Keratinocyte (primary cell): ENCODE measurements around the gene FANCL. TPM values are rescaled to one million over a fixed set of nuclear protein-coding genes. Genes with fewer than 3 reads are reported as not detected.
"Not testable (repeated sequence)": the region's sequence is repeated elsewhere in the genome, so short reads cannot be mapped to it uniquely, and the experiment has no call there.

Experiments
- DNase-seq: peaks from one replicate; pipeline ENCODE4 v3.0.0-alpha.2; 2011; ENCODE audit warnings: low read depth, missing footprints, low spot score
- FAIRE-seq: peaks from 2 replicates; lab custom pipeline; 2011; peaks lifted over from hg19 to GRCh38; lab: Jason Lieb, UNC
- H2AFZ ChIP-seq: 2 replicates; pipeline ENCODE4 v1.6.0; 2012; ENCODE audit warnings: low read length, control low read depth, inconsistent platforms; ENCODE audit not compliant: control insufficient read depth
- H3K27ac ChIP-seq: 2 replicates; pipeline ENCODE4 v1.5.1; 2011; ENCODE audit warnings: low read length; ENCODE audit not compliant: control insufficient read depth, insufficient read depth
- H3K27me3 ChIP-seq: 3 replicates; pipeline ENCODE4 v1.6.0; 2011; ENCODE audit warnings: low read length; ENCODE audit not compliant: control insufficient read depth, insufficient read depth; ENCODE audit errors: extremely low read depth
- H3K36me3 ChIP-seq, 2 experiments: 2 replicates in 1 of 2; 3 replicates in 1 of 2; pipeline ENCODE4 v1.5.1; 2011; ENCODE audit warnings: low read length in 2 of 2, mild to moderate bottlenecking in 1 of 2; ENCODE audit not compliant: control insufficient read depth in 2 of 2, insufficient read depth in 2 of 2; ENCODE audit errors: extremely low read depth in 1 of 2
- H3K4me1 ChIP-seq: 3 replicates; pipeline ENCODE4 v1.5.1; 2011; ENCODE audit warnings: low read length; ENCODE audit not compliant: control insufficient read depth, insufficient read depth; ENCODE audit errors: extremely low read depth
- H3K4me2 ChIP-seq: 3 replicates; pipeline ENCODE4 v1.6.0; 2011; ENCODE audit warnings: low read depth, low read length; ENCODE audit not compliant: control insufficient read depth, insufficient read depth; ENCODE audit errors: extremely low read depth
- H3K4me3 ChIP-seq, 3 experiments: fragments of 200-600 bp in 1 of 3; sonication (generic) in 1 of 3; 2 replicates in 2 of 3; 3 replicates in 1 of 3; pipeline ENCODE4 v1.5.1; 2011 to 2016; ENCODE audit warnings: low read length in 3 of 3, mild to moderate bottlenecking in 3 of 3, control low read depth in 2 of 3, inconsistent platforms in 1 of 3, low read depth in 1 of 3, mixed read lengths in 1 of 3, mixed run types in 1 of 3, moderate library complexity in 1 of 3; ENCODE audit not compliant: control insufficient read depth in 2 of 3, insufficient read depth in 2 of 3; ENCODE audit errors: extremely low read depth in 1 of 3
- H3K79me2 ChIP-seq: 2 replicates; pipeline ENCODE4 v1.6.0; 2012; ENCODE audit warnings: low read length; ENCODE audit not compliant: control insufficient read depth, insufficient read depth
- H3K9ac ChIP-seq: 3 replicates; pipeline ENCODE4 v1.6.0; 2011; ENCODE audit warnings: low read length; ENCODE audit not compliant: control insufficient read depth, insufficient read depth; ENCODE audit errors: extremely low read depth
- H3K9me1 ChIP-seq: 3 replicates; pipeline ENCODE4 v1.6.0; 2011; ENCODE audit warnings: low read length; ENCODE audit not compliant: control insufficient read depth, insufficient read depth; ENCODE audit errors: extremely low read depth
- H3K9me3 ChIP-seq: 2 replicates; pipeline ENCODE4 v1.5.1; 2012; ENCODE audit warnings: low read depth, low read length; ENCODE audit not compliant: control insufficient read depth
- H4K20me1 ChIP-seq: 3 replicates; pipeline ENCODE4 v1.6.0; 2011; ENCODE audit warnings: low read length; ENCODE audit not compliant: control insufficient read depth, insufficient read depth; ENCODE audit errors: extremely low read depth
- CTCF ChIP-seq, 3 experiments: IDR thresholded peaks in 1 of 3; conservative IDR thresholded peaks in 1 of 3; optimal IDR thresholded peaks in 1 of 3; 2 replicates in 2 of 3; 3 replicates in 1 of 3; pipeline versions ENCODE3 to v1.5.1; 2011; ENCODE audit warnings: low read length in 3 of 3, mild to moderate bottlenecking in 3 of 3, moderate library complexity in 2 of 3, control low read depth in 1 of 3, inconsistent platforms in 1 of 3; ENCODE audit not compliant: insufficient read depth in 2 of 3; ENCODE audit errors: extremely low read depth in 1 of 3
- EZH2 ChIP-seq: IDR thresholded peaks from one replicate; pipeline ENCODE4 v1.6.1; 2012; ENCODE audit warnings: inconsistent platforms, mild to moderate bottlenecking, low read length, moderate library complexity
- dilution Hi-C: fragments of 300-500 bp; cut with MboI; formaldehyde crosslinking; loops from one replicate; pipeline ENCODE4 v1.7.0; 2020; ENCODE audit warnings: low sequenced_read_pairs; ENCODE audit not compliant: extremely low pct_ligation_motif_present
- polyA plus RNA-seq, 5 experiments: library from polyadenylated mRNA; depleted of rRNA in 3 of 5; stranded (reverse) in 3 of 5; stranded (forward) in 1 of 5; unstranded in 1 of 5; fragments of >200 nt; gene quantifications; 1 replicate in 1 of 5; 2 replicates in 3 of 5; 3 replicates in 1 of 5; pipeline versions ENCODE4 v1.2.1 to v1.2.3, GENCODE V29; 2011 to 2012; ENCODE audit warnings: missing spikeins in 2 of 5, low read depth in 1 of 5, low replicate concordance in 1 of 5

The FANCL gene
- polyA plus RNA-seq, 1 donor (not counting 4 experiments of a cell fraction or from before 2014, with no cell fraction given) = 15.1 TPM

GRCh38 chr2:58283931-58284330, 42.8 kb upstream of the FANCL start:
- DNase-seq (no peak), FAIRE-seq (no peak)
- Histone ChIP-seq H4K20me1 (no peaks in the 10 kb centered on the region), H3K79me2 (no peaks in the 10 kb centered on the region), H2AFZ (no peak overlapping the region), H3K9ac (no peak overlapping the region), H3K4me2 (no peak overlapping the region), H3K36me3 (no peaks in the 10 kb centered on the region), H3K27me3 (no peaks in the 10 kb centered on the region), H3K27ac (no peak overlapping the region), H3K4me3 (no peak overlapping the region), H3K4me1 (no peaks in the 10 kb centered on the region), H3K9me1 (no peaks in the 10 kb centered on the region), H3K9me3 (no peaks in the 10 kb centered on the region)
- dilution Hi-C loops = no loop called here
- TF ChIP-seq CTCF (optimal IDR thresholded peaks at IDR 0.05 in 1 of 3, IDR thresholded peaks at IDR 0.05 in 1 of 3, conservative IDR thresholded peaks at IDR 0.05 in 1 of 3; ENCODE audit: extremely low read depth in 1 of 3, insufficient read depth in 2 of 3, low read length in 3 of 3) (no peak), EZH2 (no peak)

DNA sequence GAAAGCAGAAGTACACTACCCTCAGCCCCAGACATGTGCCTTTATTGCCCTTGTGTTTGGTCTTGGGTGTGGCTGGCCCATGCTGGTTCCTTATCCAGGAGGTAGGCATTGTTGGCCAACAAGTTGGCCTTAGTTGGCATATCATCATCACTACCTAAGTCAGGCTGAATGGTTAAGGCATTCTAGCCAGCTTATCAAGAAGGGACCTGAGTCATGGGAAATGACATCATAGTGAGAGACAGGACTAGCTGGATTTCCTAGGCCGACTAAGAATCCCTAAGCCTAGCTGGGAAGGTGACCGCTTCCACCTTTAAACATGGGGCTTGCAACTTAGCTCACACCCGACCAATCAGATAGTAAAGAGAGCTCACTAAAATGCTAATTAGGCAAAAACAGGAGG, 34.0 kb upstream of the FANCL start:
- H3K9me1 ChIP-seq, H3K4me3 ChIP-seq, H3K36me3 ChIP-seq, H4K20me1 ChIP-seq, H3K4me2 ChIP-seq, DNase-seq, H3K9me3 ChIP-seq, H3K27me3 ChIP-seq, dilution Hi-C loops, FAIRE-seq, H3K9ac ChIP-seq, H3K79me2 ChIP-seq, H2AFZ ChIP-seq, H3K4me1 ChIP-seq, H3K27ac ChIP-seq: not testable (repeated sequence)

DNA sequence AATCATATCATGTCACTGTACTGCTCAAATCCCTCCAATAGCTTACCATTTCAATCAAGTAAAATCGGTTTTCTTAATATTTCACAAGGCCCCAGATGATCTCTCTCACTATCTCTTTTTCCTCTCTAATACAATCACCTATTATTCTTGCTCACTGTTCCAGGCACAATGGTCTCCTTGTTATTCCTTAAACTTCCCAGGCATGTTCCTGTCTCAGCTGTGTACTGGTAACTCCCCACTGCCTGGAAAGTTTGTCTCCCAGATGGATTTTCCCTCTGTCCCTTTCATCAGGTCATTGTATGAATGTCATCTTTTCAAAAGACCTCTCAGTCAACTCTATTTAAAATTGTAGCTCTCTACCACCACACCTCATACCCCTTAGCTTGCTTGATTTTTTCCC, 30.7 kb upstream of the FANCL start:
- H3K4me2 ChIP-seq = no peak overlapping the region
- H3K79me2 ChIP-seq = no peaks in the 10 kb centered on the region
- no peak overlapping the region for H3K4me3 ChIP-seq
- H3K36me3 ChIP-seq = no peaks in the 10 kb centered on the region
- FAIRE-seq (no peak), DNase-seq (no peak)
- H3K9me3 ChIP-seq = no peaks in the 10 kb centered on the region
- H3K4me1 ChIP-seq = no peaks in the 10 kb centered on the region
- no peak overlapping the region for H3K9ac ChIP-seq
- H3K9me1 ChIP-seq = no peaks in the 10 kb centered on the region
- dilution Hi-C loops = no loop called here
- no peaks in the 10 kb centered on the region for H3K27me3 ChIP-seq
- H4K20me1 ChIP-seq = no peaks in the 10 kb centered on the region
- H2AFZ ChIP-seq = no peak overlapping the region
- TF ChIP-seq EZH2 (no peak), CTCF (optimal IDR thresholded peaks at IDR 0.05 in 1 of 3, IDR thresholded peaks at IDR 0.05 in 1 of 3, conservative IDR thresholded peaks at IDR 0.05 in 1 of 3; ENCODE audit: extremely low read depth in 1 of 3, insufficient read depth in 2 of 3, low read length in 3 of 3) (no peak)
- no peak overlapping the region for H3K27ac ChIP-seq
